GM21786 (cell line): ENCODE results near the gene SAP30BP.

Experiments used
- ATAC-seq: cut with Tn5 transposase; IDR thresholded peaks from one replicate; pipeline ENCODE4 v1.9.1; 2021; ENCODE audit not compliant: unreplicated experiment

SAP30BP gene

DNA sequence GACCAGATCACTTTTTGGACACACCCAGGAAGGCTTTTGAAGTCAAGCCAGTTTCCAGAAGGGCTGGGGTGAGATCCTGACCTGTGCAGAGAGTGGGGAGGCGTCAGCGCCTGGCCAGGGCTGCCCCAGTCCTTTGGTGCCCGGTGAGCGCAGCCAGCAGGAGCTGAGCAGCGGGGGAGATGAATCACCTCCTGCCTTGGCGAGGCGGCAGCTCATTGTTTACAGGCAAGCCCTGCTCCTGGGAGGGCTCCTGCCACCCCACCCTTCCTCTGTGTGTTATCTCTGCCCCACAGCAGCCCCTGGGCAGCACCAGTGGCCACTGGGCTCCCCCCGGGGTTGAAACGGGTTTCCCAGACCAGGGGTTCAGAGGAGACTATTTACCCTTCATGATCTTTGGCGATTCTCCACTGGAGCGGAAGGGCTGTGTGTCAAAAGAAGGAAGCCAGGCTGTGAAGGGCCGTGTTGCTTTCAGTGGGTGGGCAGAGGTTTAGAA, 40.0 kb downstream of the SAP30BP start:
- ATAC-seq, result no peak

- ATAC-seq, result no peak
Measured at GRCh38 chr17:75712446-75712845, 45.3 kb downstream of the SAP30BP start.

DNA sequence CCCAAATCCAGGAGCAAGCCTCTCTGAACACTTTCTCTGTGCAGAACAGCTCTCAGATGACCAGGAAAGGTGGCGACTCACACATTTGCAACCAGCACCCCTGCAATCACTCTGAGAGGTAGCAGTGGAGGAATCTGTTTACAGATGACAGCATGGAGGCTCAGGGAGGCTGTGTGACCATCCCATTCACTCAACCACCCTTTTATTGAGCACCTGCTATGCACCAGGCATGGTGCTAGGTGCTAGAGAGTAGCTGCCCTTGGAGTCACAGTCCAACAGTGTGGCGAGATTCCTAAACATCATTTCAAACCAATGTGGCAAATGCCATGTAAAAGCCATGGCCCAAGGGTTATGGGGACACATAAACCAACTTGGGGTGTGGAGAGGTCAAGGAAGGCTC, 52.6 kb downstream of the SAP30BP start:
- no peak for ATAC-seq

- ATAC-seq, result no peak
Measured at GRCh38 chr17:75720656-75721462, 53.7 kb downstream of the SAP30BP start, which contains the start of gene ITGB4. ITGB4 (plus strand) TSS chr17:75721459; CDS start chr17:75724704, 3,245 bp downstream.

DNA sequence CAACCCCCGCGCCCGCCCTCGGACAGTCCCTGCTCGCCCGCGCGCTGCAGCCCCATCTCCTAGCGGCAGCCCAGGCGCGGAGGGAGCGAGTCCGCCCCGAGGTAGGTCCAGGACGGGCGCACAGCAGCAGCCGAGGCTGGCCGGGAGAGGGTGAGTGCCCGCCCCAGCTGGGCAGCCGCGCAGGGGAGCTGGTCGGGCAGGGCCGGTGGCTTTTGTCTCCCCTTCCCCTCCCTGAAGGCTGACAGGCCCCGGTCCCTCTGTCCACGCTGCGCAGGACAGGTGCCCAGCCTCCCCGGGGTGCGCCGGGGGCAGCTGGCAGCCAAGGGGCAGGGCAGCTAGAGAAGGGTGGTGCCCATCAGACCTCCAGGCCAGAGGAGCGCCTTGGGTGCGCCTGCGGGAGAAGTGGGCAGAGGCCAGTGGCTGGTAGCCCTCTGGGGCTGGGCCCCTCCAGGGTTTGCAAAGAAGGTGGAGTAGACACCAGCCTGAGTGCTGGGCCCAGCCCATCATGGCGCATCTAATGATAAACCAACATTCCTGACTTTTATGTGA, 54.4 kb downstream of the SAP30BP start:
- no peak for ATAC-seq

DNA sequence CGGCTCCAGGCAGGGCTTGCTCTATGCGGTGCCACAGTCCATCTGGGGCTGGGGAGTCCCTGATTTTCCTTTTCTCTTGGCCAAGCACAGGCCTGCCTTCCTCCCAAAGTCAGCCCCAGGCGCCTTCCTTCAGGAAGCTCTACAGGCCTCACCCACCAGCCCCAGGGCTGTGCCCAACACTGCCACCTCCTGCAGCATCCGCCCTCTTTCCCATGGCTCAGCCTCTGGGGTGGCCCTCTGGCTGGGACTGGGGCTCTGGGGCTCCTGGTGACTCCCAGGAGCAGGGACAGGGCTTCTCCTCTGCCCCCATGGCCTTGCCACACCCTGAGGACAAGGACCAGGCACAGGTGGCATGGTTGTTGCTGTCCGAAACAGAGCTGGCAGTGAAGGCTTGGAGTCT, 54.9 kb downstream of the SAP30BP start:
- no peak for ATAC-seq

GRCh38 chr17:75722542-75723095, 55.5 kb downstream of the SAP30BP start:
- no peak for ATAC-seq

- no peak for ATAC-seq
Measured at GRCh38 chr17:75723171-75723930, 56.2 kb downstream of the SAP30BP start.

GRCh38 chr17:75724016-75725003, 57.2 kb downstream of the SAP30BP start:
- ATAC-seq, result no peak

DNA sequence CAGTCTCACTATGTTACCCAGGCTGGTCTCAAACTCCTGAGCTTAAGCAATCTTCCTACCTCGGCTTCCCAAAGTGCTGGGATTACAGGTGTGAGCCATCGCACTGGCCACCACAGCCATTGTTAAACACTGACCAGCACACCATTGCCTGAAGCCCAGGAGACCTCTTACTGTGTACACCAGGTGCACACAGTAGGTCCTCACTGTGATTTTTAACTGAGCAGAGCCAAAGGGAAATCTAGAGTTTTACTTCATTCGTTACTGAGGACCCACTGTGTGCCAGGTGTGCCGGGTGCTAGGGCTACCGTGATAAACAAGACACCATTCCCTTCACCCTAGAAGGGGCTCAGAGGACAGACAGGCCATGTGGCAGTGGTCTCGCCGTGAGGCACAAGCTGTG, 58.4 kb downstream of the SAP30BP start:
- ATAC-seq, result no peak

DNA sequence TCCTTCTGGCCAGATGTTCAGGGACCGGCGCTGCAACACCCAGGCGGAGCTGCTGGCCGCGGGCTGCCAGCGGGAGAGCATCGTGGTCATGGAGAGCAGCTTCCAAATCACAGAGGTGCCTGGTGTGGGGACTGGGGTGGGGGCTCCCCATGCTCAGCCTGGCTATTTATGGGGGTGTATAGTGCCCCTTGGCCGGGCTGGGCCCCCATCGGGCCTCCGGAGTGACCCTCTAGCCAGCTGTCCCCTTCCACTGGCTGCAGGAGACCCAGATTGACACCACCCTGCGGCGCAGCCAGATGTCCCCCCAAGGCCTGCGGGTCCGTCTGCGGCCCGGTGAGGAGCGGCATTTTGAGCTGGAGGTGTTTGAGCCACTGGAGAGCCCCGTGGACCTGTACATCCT, 60.3 kb downstream of the SAP30BP start:
- ATAC-seq, result no peak

DNA sequence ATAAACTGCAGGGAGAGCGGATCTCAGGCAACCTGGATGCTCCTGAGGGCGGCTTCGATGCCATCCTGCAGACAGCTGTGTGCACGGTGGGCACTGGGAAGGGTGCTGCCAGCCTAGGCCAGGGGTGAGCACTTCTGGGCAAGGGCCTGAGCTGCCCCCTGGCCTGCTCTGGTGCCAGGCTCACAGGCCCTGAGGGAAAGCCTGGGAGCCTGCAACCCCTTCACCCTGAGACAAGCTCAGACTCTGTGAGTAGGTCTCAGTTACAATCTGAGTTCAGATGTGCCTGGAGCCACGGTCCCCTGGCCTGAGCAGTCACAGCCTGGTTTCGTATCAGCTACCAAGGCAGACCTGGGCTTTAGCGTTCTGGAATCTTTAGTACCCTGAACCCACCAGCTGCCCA, 62.2 kb downstream of the SAP30BP start:
- no peak for ATAC-seq

DNA sequence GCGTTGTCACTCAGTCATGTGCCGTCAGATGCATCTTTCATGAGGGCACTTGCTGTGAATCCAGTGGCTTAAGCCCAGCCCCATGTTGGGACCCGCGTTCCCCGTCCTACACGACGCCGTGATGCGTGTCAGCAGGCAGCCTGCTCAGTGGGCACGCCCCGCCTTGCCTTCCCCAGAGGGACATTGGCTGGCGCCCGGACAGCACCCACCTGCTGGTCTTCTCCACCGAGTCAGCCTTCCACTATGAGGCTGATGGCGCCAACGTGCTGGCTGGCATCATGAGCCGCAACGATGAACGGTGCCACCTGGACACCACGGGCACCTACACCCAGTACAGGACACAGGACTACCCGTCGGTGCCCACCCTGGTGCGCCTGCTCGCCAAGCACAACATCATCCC, 62.9 kb downstream of the SAP30BP start:
- ATAC-seq, result no peak

GRCh38 chr17:75731086-75731715, 64.1 kb downstream of the SAP30BP start:
- ATAC-seq, result no peak

GRCh38 chr17:75731716-75732498, 64.8 kb downstream of the SAP30BP start:
- no peak for ATAC-seq

GRCh38 chr17:75733471-75733870, 66.3 kb downstream of the SAP30BP start:
- no peak for ATAC-seq

DNA sequence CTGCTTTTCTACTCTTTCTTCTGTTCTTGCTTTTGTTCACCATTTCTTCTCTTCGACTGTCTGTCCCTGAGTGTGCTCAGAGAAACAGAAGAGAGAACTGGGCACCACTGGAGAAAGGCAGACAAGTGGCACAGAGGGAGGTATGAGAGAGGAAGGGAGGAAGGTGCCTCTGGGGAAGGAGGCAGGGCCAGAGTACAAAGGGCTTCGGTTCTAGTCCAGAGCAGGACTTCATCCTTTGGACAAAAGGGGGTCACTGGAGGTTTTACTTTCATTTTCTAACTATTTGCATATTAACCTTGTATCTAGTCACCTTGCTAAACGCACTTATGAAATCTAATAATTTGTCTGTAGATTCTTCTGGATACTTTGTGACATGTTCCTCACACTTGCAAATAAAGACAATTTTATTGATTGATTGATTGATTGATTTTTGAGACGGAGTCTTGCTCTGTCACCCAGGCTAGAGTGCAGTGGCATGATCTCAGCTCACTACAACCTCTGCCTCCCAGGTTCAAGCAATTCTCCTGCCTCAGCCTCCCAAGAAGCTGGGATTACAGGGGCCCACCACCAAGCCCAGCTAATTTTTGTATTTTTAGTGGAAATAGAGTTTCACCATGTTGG, 67.6 kb downstream of the SAP30BP start:
- no peak for ATAC-seq

DNA sequence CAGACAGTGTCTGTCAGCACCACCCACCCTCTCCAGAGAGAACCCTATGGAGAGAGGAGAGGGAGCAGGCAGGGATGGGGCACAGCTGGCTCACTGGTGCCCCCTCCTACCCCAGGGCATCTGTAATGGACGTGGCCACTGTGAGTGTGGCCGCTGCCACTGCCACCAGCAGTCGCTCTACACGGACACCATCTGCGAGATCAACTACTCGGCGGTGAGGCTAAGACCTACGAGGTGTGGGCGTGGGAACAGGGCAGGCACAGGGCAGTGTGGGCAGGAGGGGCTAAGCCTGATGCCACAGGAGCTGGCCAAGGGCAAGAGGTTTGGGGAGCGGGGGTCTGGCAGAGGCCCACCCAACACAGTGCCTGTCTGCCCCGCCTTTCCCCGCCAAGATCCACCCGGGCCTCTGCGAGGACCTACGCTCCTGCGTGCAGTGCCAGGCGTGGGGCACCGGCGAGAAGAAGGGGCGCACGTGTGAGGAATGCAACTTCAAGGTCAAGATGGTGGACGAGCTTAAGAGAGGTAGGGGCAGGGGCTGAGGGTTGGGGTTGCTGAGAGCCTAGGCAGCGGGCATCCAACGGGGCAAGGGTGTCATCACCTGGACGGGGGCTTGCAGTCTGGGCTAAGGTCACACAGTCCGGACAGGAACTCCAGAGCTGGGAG, 69.2 kb downstream of the SAP30BP start:
- ATAC-seq, result no peak
